ENCODE data around the gene GADD45G.

The GADD45G gene

GRCh38 chr9:89592963-89593726 lies 11.7 kb upstream of the GADD45G start:
- no peak for FAIRE-seq

- FAIRE-seq: no peak
Observed at GRCh38 chr9:89593727-89594427, 10.9 kb upstream of the GADD45G start.

GRCh38 chr9:89594811-89595550 lies 9.8 kb upstream of the GADD45G start:
- no peak for FAIRE-seq

- no peak for FAIRE-seq
Observed at GRCh38 chr9:89595646-89596045, 9.2 kb upstream of the GADD45G start.

- no peak for FAIRE-seq
Observed at GRCh38 chr9:89596937-89597555, 7.8 kb upstream of the GADD45G start.

GRCh38 chr9:89597711-89598362 lies 7.0 kb upstream of the GADD45G start:
- no peak for FAIRE-seq

- no peak for FAIRE-seq
Observed at GRCh38 chr9:89598363-89598713, 6.5 kb upstream of the GADD45G start.

GRCh38 chr9:89598926-89599325 lies 5.9 kb upstream of the GADD45G start:
- FAIRE-seq: no peak

- FAIRE-seq: no peak
Observed at GRCh38 chr9:89600831-89601230, 4.0 kb upstream of the GADD45G start.

GRCh38 chr9:89601306-89601705 lies 3.5 kb upstream of the GADD45G start:
- no peak for FAIRE-seq

- FAIRE-seq: no peak
Observed at GRCh38 chr9:89601856-89602562, 2.8 kb upstream of the GADD45G start.

GRCh38 chr9:89602978-89603766 lies 1.6 kb upstream of the GADD45G start:
- no peak for FAIRE-seq

GRCh38 chr9:89603767-89604665 lies 796 bp upstream of the GADD45G start:
- FAIRE-seq: no peak

GRCh38 chr9:89605465-89606048 lies 745 bp downstream of the GADD45G start:
- FAIRE-seq: no peak

GRCh38 chr9:89606049-89606623 lies 1.3 kb downstream of the GADD45G start:
- FAIRE-seq: no peak

GRCh38 chr9:89606624-89607311 lies 2.0 kb downstream of the GADD45G start:
- no peak for FAIRE-seq

- no peak for FAIRE-seq
Observed at GRCh38 chr9:89608641-89609335, 4.0 kb downstream of the GADD45G start.

GRCh38 chr9:89609426-89610006 lies 4.7 kb downstream of the GADD45G start:
- FAIRE-seq: no peak
